HEK293T (cell line): ENCODE results near the gene RPS19.

Source experiments
- CTCF ChIA-PET: fragments of 350-600 bp; formaldehyde crosslinking; extraction: SDS; loops from one replicate; lab custom pipeline; 2021; ENCODE audit warnings: antibody characterized with exemption, inconsistent platforms; lab: Yijun Ruan, JAX
- POLR2A ChIA-PET: fragments of 350-600 bp; formaldehyde crosslinking; extraction: SDS; loops from one replicate; lab custom pipeline; 2020; ENCODE audit warnings: antibody characterized with exemption, inconsistent platforms; lab: Yijun Ruan, JAX
- DNase-seq: peaks from one replicate; pipeline ENCODE4 v3.0.0; 2012; ENCODE audit warnings: mixed read lengths; ENCODE audit errors: extremely low spot score
- BHLHE40 ChIP-seq: fragments of 450-650 bp; IDR thresholded peaks from 2 replicates; pipeline ENCODE4 v1.6.1; 2016; ENCODE audit warnings: mild to moderate bottlenecking, moderate library complexity, borderline replicate concordance
- CTBP1 ChIP-seq: fragments of 450-650 bp; IDR thresholded peaks from 2 replicates; pipeline ENCODE4 v1.6.1; 2016; ENCODE audit warnings: borderline replicate concordance
- ELF4 ChIP-seq: fragments of 450-650 bp; IDR thresholded peaks from 2 replicates; pipeline ENCODE4 v1.6.1; 2017; ENCODE audit warnings: antibody characterized with exemption
- FOXA1 ChIP-seq: fragments of 450-650 bp; IDR thresholded peaks from 2 replicates; pipeline ENCODE4 v1.6.1; 2016; ENCODE audit warnings: mild to moderate bottlenecking
- FOXK2 ChIP-seq: fragments of 450-650 bp; IDR thresholded peaks from 2 replicates; pipeline ENCODE4 v1.6.1; 2016; ENCODE audit warnings: mild to moderate bottlenecking
- FOXM1 ChIP-seq: fragments of 450-650 bp; IDR thresholded peaks from 2 replicates; pipeline ENCODE4 v1.6.1; 2017; ENCODE audit warnings: mild to moderate bottlenecking, borderline replicate concordance
- HDGF ChIP-seq: fragments of 450-650 bp; IDR thresholded peaks from 2 replicates; pipeline ENCODE4 v1.6.1; 2017; ENCODE audit warnings: antibody characterized with exemption, borderline replicate concordance
- L3MBTL2 ChIP-seq: fragments of 450-650 bp; conservative IDR thresholded peaks from 2 replicates; pipeline ENCODE4 v1.6.1; 2016; ENCODE audit warnings: mild to moderate bottlenecking
- LEF1 ChIP-seq: fragments of 450-650 bp; IDR thresholded peaks from 2 replicates; pipeline ENCODE4 v1.6.1; 2017; ENCODE audit warnings: mild to moderate bottlenecking, borderline replicate concordance
- NFRKB ChIP-seq: fragments of 450-650 bp; IDR thresholded peaks from 2 replicates; pipeline ENCODE4 v1.6.1; 2016; ENCODE audit warnings: mild to moderate bottlenecking, moderate library complexity
- PKNOX1 ChIP-seq: fragments of 450-650 bp; IDR thresholded peaks from 2 replicates; pipeline ENCODE4 v1.6.1; 2016
- SP1 ChIP-seq: fragments of 450-650 bp; IDR thresholded peaks from 2 replicates; pipeline ENCODE4 v1.6.1; 2017
- SUZ12 ChIP-seq: fragments of 450-650 bp; IDR thresholded peaks from 2 replicates; pipeline ENCODE4 v1.6.1; 2016; ENCODE audit warnings: mild to moderate bottlenecking
- TARDBP ChIP-seq: fragments of 450-650 bp; IDR thresholded peaks from 2 replicates; pipeline ENCODE4 v1.6.1; 2016
- ZNF384 ChIP-seq: fragments of 450-650 bp; IDR thresholded peaks from 2 replicates; pipeline ENCODE4 v1.6.1; 2016

The RPS19 gene

GRCh38 chr19:41883821-41884733 lies 24.0 kb downstream of the RPS19 start:
- CTCF ChIA-PET = no interaction called here
- no peak for TF ChIP-seq HDGF
- TF ChIP-seq L3MBTL2 = no peak
- peak; percentile 89 for TF ChIP-seq PKNOX1
- no peak for TF ChIP-seq SUZ12
- TF ChIP-seq ELF4 = peak; percentile 58; the same call in 1 of the 2 replicates
- TF ChIP-seq TARDBP = no peak
- no peak for TF ChIP-seq FOXM1
- TF ChIP-seq LEF1 = no peak
- no peak for TF ChIP-seq BHLHE40

GRCh38 chr19:41886761-41887710 lies 27.0 kb downstream of the RPS19 start:
- no peak for DNase-seq
- ChIA-PET POLR2A (no interaction called here), CTCF (no interaction called here)
- no peak for TF ChIP-seq SP1
- TF ChIP-seq PKNOX1 = no peak
- no peak for TF ChIP-seq ZNF384
- TF ChIP-seq ELF4 = no peak
- TF ChIP-seq CTBP1 = no peak
- no peak for TF ChIP-seq HDGF
- TF ChIP-seq LEF1 = no peak
- TF ChIP-seq L3MBTL2 = no peak
- no peak for TF ChIP-seq FOXM1
- no peak for TF ChIP-seq BHLHE40
- TF ChIP-seq FOXA1 = no peak

More at GRCh38 chr19:41883821-41884733, 24.0 kb downstream of the RPS19 start:
- POLR2A ChIA-PET = interaction anchor here (0.6 to 2.8 kb wide), 14 partner anchors 8 to 146 kb away, joined by 3 to 17 read pairs (median 4); partner anchors contain the start of genes ERFL, RABAC1 and RPS19
- DNase-seq = peak; percentile 98

- POLR2A ChIA-PET = no interaction called here
- DNase-seq = no peak
- CTCF ChIA-PET = no interaction called here
- TF ChIP-seq FOXK2 (no peak), ELF4 (no peak), TARDBP (no peak), NFRKB (no peak), LEF1 (no peak), BHLHE40 (no peak), CTBP1 (no peak), SUZ12 (no peak), FOXM1 (no peak), L3MBTL2 (no peak), FOXA1 (no peak), ZNF384 (no peak), HDGF (no peak)
Measured at GRCh38 chr19:41887711-41888382, 27.8 kb downstream of the RPS19 start.

- TF ChIP-seq SP1 (no peak), NFRKB (no peak), BHLHE40 (no peak), L3MBTL2 (no peak), HDGF (no peak), PKNOX1 (no peak), ZNF384 (no peak), CTBP1 (no peak), SUZ12 (no peak), TARDBP (no peak), FOXA1 (no peak), FOXK2 (no peak), LEF1 (no peak), FOXM1 (no peak)
- no peak for DNase-seq
- ChIA-PET POLR2A (no interaction called here), CTCF (no interaction called here)
Measured at GRCh38 chr19:41888926-41889325, 28.9 kb downstream of the RPS19 start.

- TF ChIP-seq CTBP1 (no peak), LEF1 (no peak), PKNOX1 (no peak)
- POLR2A ChIA-PET = no interaction called here
- CTCF ChIA-PET = interaction anchor here (0.7 kb wide), 1 partner anchor 1698 kb away, joined by 3 read pairs; no protein-coding TSS in a partner anchor
- DNase-seq = no peak
Measured at GRCh38 chr19:41889896-41890295, 29.8 kb downstream of the RPS19 start.
